Stomach (tissue), 9 donors: ENCODE measurements around the gene PSTPIP1. TPM values are rescaled to one million over a fixed set of nuclear protein-coding genes. Genes with fewer than 3 reads are reported as not detected.
A peak's percentile ranks its signal among the peaks of the same experiment; 100 is the strongest.

Source experiments
- DNase-seq, 2 donors: peaks; one replicate each; pipeline versions ENCODE4 v3.0.0 to v3.0.0-alpha.2; 2013 to 2019
- H3K27ac ChIP-seq, 5 donors: fragments of 200-600 bp in 4 of 5; sonication (generic) in 4 of 5; one replicate each; pipeline ENCODE4 v1.5.1; 2013 to 2019; ENCODE audit warnings: mild to moderate bottlenecking in 1 of 5, moderate library complexity in 1 of 5
- H3K27me3 ChIP-seq, 3 donors: fragments of 200-600 bp; sonication (generic); one replicate each; pipeline ENCODE4 v1.5.1; 2017 to 2019; ENCODE audit warnings: mixed run types in 1 of 3
- H3K36me3 ChIP-seq, 4 donors: fragments of 200-600 bp; sonication (generic); 1 replicate in 3 of 4; 2 replicates in 1 of 4; pipeline ENCODE4 v1.5.1; 2016 to 2019
- H3K4me1 ChIP-seq, 4 donors: fragments of 200-600 bp; sonication (generic); one replicate each; pipeline ENCODE4 v1.5.1; 2016 to 2019
- H3K4me3 ChIP-seq, 4 donors: fragments of 200-600 bp; sonication (generic) in 3 of 4; one replicate each; pipeline ENCODE4 v1.5.1; 2016 to 2019; ENCODE audit warnings: mild to moderate bottlenecking in 1 of 4
- H3K9me3 ChIP-seq, 4 donors: fragments of 200-600 bp; sonication (generic); one replicate each; pipeline ENCODE4 v1.5.1; 2016 to 2019
- EP300 ChIP-seq: sonication (generic); formaldehyde crosslinking; IDR thresholded peaks from one replicate; pipeline ENCODE4 v1.6.1; 2017; ENCODE audit warnings: antibody characterized with exemption
- POLR2A ChIP-seq, 4 donors: fragments of 450-650 bp; IDR thresholded peaks; one replicate each; pipeline ENCODE4 v1.6.1; 2016; ENCODE audit warnings: antibody characterized with exemption in 4 of 4, control low read depth in 2 of 4, mild to moderate bottlenecking in 1 of 4, moderate library complexity in 1 of 4
- POLR2AphosphoS5 ChIP-seq, 3 donors: sonication (generic); formaldehyde crosslinking; IDR thresholded peaks; one replicate each; pipeline ENCODE4 v1.6.1; 2016; ENCODE audit warnings: antibody characterized with exemption in 3 of 3
- WGBS, 5 donors: extraction: QIAGEN DNeasy Blood & Tissue Kit in 3 of 5; methylation state at CpG; one replicate each; pipeline versions ENCODE4 v1.1.5 to v1.1.7; 2013 to 2018; 5-methylcytosine and 5-hydroxymethylcytosine counted together
- intact Hi-C: fragments of 100-400 bp; cut with DNase I; formaldehyde crosslinking; loops from one replicate; pipeline ENCODE4 v1.15.1; 2023; ENCODE audit warnings: low total_unique reads
- polyA plus RNA-seq, 3 donors: library from polyadenylated mRNA; stranded (reverse); fragments of 200-250 nt; gene quantifications; one replicate each; pipeline ENCODE4 v1.2.3, GENCODE V29; 2013
- total RNA-seq, 5 donors: library from RNA; depleted of rRNA; stranded (reverse); fragments of >200 nt; gene quantifications; one replicate each; pipeline versions ENCODE4 v1.1.0 to v1.2.3, GENCODE V29; 2014 to 2016
- TF ChIP-seq, protein P1 (sequence below), 7 experiments: fragments of 450-650 bp in 4 of 7; fragments of 200-600 bp in 3 of 7; sonication (generic) in 3 of 7; IDR thresholded peaks; one replicate each; pipeline ENCODE4 v1.5.1; 2016 to 2019; ENCODE audit warnings: antibody characterized with exemption in 7 of 7, control low read depth in 2 of 7, mild to moderate bottlenecking in 1 of 7
- donor health status: healthy with polysubstance abuse.
- donor health status: Bipolar disorder and iron deficiency.
- donor health status: healthy.

The PSTPIP1 gene
- total and polyA plus RNA-seq, 8 donors: 0.29 to 75.4 (median 5.4) TPM

DNA sequence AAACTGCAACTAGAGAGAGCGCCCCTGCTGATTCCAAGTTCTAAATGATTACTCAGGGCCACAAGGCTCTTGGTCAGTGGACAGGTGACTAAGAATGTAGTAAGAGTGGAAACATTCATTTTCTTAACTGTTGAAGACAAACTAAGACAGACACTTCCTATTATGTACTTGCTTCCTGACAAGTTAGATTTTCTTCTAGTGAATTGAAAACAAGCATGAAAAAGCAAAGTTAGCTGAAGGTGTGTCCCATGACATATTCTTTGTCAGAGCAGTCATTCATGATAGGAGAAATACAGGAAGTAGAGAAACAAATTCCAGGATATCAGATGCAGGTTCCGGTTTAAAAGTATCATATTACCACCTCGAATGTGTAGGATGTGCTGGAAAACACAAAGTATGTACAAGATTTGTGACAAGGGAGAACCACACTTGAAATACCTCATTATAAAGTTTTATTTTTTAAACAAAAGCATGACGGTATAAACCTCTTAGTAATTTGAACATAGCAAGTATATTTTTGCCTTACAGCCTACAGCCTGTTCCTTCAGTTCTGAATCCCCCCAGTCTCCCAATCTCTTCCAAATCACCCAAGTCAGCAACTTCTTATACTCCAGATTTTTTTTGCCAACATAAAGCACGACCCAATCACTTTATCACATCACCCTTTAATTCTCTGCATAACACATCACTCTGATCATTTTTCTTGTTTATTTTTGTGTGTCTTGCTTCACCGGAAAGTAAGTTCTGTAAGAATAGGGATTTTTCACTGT, 69.8 kb downstream of the PSTPIP1 start:
- 54 to 62% (median 56%) methylated on average over 6 of the region's 6 CpGs for WGBS, 5 donors
- H3K9me3 ChIP-seq: no peaks in the 10 kb centered on the region
- H3K36me3 ChIP-seq: no peaks in the 10 kb centered on the region
- peak overlapping the region; percentile 19 to 67 (median 52) for H3K27ac ChIP-seq
- H3K4me3 ChIP-seq: no peak overlapping the region
- peaks cover 49 to 97% (median 83%) of the 10 kb centered on the region in 4 donors for H3K4me1 ChIP-seq
- no peak for TF ChIP-seq POLR2A (IDR thresholded peaks at IDR 0.05)
- peak in 1 of 3 donors; percentile 12 for TF ChIP-seq POLR2AphosphoS5 (IDR thresholded peaks at IDR 0.05)
- TF ChIP-seq, protein P1, sequence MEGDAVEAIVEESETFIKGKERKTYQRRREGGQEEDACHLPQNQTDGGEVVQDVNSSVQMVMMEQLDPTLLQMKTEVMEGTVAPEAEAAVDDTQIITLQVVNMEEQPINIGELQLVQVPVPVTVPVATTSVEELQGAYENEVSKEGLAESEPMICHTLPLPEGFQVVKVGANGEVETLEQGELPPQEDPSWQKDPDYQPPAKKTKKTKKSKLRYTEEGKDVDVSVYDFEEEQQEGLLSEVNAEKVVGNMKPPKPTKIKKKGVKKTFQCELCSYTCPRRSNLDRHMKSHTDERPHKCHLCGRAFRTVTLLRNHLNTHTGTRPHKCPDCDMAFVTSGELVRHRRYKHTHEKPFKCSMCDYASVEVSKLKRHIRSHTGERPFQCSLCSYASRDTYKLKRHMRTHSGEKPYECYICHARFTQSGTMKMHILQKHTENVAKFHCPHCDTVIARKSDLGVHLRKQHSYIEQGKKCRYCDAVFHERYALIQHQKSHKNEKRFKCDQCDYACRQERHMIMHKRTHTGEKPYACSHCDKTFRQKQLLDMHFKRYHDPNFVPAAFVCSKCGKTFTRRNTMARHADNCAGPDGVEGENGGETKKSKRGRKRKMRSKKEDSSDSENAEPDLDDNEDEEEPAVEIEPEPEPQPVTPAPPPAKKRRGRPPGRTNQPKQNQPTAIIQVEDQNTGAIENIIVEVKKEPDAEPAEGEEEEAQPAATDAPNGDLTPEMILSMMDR (IDR thresholded peaks at IDR 0.05): no peak
- no peak for TF ChIP-seq EP300
- intact Hi-C loops: no loop called here
- no peaks in the 10 kb centered on the region for H3K27me3 ChIP-seq
- DNase-seq: peak in 1 of 2 donors; percentile 77

- H3K4me3 ChIP-seq: no peak overlapping the region
- H3K9me3 ChIP-seq: no peaks in the 10 kb centered on the region
- 44 to 57% (median 48%) methylated on average over 3 of the region's 3 CpGs for WGBS, 5 donors
- no peaks in the 10 kb centered on the region for H3K36me3 ChIP-seq
- H3K27me3 ChIP-seq: no peaks in the 10 kb centered on the region
- DNase-seq: peak in 1 of 2 donors; percentile 85
- peak overlapping the region; percentile 28 to 93 (median 65) for H3K27ac ChIP-seq
- H3K4me1 ChIP-seq: peaks cover 46 to 84% (median 66%) of the 10 kb centered on the region in 4 donors
- intact Hi-C loops: no loop called here
- TF ChIP-seq EP300 (no peak), POLR2AphosphoS5 (IDR thresholded peaks at IDR 0.05) (peak in 2 of 3 donors; percentile 69 to 72)
Measured at GRCh38 chr15:77066971-77067690, 72.2 kb downstream of the PSTPIP1 start.

DNA sequence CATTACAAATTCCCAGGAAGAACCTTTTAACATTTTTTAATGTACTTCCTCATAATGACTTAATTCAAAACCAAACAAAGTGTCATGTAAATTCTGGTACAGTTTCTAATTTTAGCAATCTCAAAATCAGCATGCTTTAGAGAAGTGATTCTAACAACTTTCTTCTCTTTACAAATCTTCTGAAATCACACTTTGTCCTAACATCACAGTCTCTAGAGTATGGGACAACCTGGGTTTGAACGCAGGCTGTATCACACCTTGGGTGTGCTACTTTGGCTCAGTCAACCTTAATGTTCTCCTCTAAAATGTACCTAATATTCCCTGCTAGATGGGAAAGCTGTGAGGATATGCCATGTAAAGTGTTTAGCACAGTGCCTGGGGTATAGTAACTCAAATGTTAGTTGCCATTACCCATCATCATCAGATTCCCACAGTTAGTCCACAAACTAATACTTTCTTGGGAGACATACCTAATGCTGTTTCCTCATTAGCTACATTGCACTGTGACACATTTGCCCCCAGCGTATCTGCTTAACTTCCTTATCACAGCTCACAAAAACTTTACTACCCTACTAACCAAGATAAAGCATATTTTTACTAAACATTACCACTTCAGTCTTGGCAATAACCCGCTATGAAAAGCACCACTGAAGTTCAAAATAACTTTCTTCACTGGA, 72.9 kb downstream of the PSTPIP1 start:
- H3K4me1 ChIP-seq: peaks cover 46 to 79% (median 63%) of the 10 kb centered on the region in 4 donors
- WGBS, 5 donors: 25 to 42% (median 35%) methylated on average over 3 of the region's 3 CpGs
- peak in 1 of 2 donors; percentile 35 for DNase-seq

GRCh38 chr15:77068633-77069032, 73.7 kb downstream of the PSTPIP1 start:
- DNase-seq: no peak
- no peaks in the 10 kb centered on the region for H3K27me3 ChIP-seq
- WGBS, 5 donors: 78 to 87% (median 86%) methylated on average over 7 of the region's 7 CpGs
- H3K4me3 ChIP-seq: peak overlapping the region in 1 of 4 donors; percentile 5
- intact Hi-C loops: no loop called here
- no peaks in the 10 kb centered on the region for H3K36me3 ChIP-seq
- no peaks in the 10 kb centered on the region for H3K9me3 ChIP-seq
- H3K4me1 ChIP-seq: peaks cover 44 to 71% (median 58%) of the 10 kb centered on the region in 4 donors
- TF ChIP-seq POLR2AphosphoS5 (IDR thresholded peaks at IDR 0.05): no peak
- no peak for TF ChIP-seq POLR2A (IDR thresholded peaks at IDR 0.05)
- no peak for TF ChIP-seq EP300
- TF ChIP-seq, protein P1 (IDR thresholded peaks at IDR 0.05): no peak
- peak overlapping the region in 3 of 5 donors; percentile 62 to 93 (median 92) for H3K27ac ChIP-seq

More for the DNA sequence above, 72.9 kb downstream of the PSTPIP1 start:
- intact Hi-C loops: no loop called here
- Histone ChIP-seq H3K36me3 (no peaks in the 10 kb centered on the region), H3K27ac (peak overlapping the region; percentile 62 to 93 (median 92)), H3K9me3 (no peaks in the 10 kb centered on the region), H3K27me3 (no peaks in the 10 kb centered on the region), H3K4me3 (no peak overlapping the region)
- no peak for TF ChIP-seq POLR2A (IDR thresholded peaks at IDR 0.05)
- no peak for TF ChIP-seq EP300
- TF ChIP-seq, protein P1 (IDR thresholded peaks at IDR 0.05): no peak
- no peak for TF ChIP-seq POLR2AphosphoS5 (IDR thresholded peaks at IDR 0.05)
